GM18907 (cell line): ENCODE data around the gene SND1.

Source experiments
- ATAC-seq: cut with Tn5 transposase; IDR thresholded peaks from one replicate; pipeline ENCODE4 v1.9.1; 2021; ENCODE audit warnings: mild to moderate bottlenecking, moderate library complexity; ENCODE audit not compliant: unreplicated experiment

The SND1 gene

GRCh38 chr7:127924874-127925273 lies 272.9 kb downstream of the SND1 start:
- no peak for ATAC-seq

- ATAC-seq: no peak
Measured at GRCh38 chr7:127927348-127927696, 275.3 kb downstream of the SND1 start.

- ATAC-seq: no peak
Measured at GRCh38 chr7:127928222-127928621, 276.2 kb downstream of the SND1 start.

- peak; percentile 39 for ATAC-seq
Measured at GRCh38 chr7:127928852-127929251, 276.9 kb downstream of the SND1 start.

GRCh38 chr7:127930341-127931328 lies 278.6 kb downstream of the SND1 start:
- ATAC-seq: peak; percentile 39

- ATAC-seq: no peak
Measured at GRCh38 chr7:127932076-127932475, 280.1 kb downstream of the SND1 start.

GRCh38 chr7:127932496-127932895 lies 280.5 kb downstream of the SND1 start:
- ATAC-seq: no peak

GRCh38 chr7:127933146-127933545 lies 281.2 kb downstream of the SND1 start:
- ATAC-seq: no peak

GRCh38 chr7:127934711-127935110 lies 282.7 kb downstream of the SND1 start:
- no peak for ATAC-seq

- no peak for ATAC-seq
Measured at GRCh38 chr7:127935847-127936376, 283.9 kb downstream of the SND1 start.

GRCh38 chr7:127937066-127937680 lies 285.2 kb downstream of the SND1 start:
- no peak for ATAC-seq

- no peak for ATAC-seq
Measured at GRCh38 chr7:127938588-127938987, 286.6 kb downstream of the SND1 start.

GRCh38 chr7:127940381-127941160 lies 288.6 kb downstream of the SND1 start:
- ATAC-seq: no peak

- no peak for ATAC-seq
Measured at GRCh38 chr7:127941476-127942210, 289.6 kb downstream of the SND1 start.

- ATAC-seq: no peak
Measured at GRCh38 chr7:127943541-127944521, 291.8 kb downstream of the SND1 start.

- ATAC-seq: no peak
Measured at GRCh38 chr7:127946111-127946510, 294.1 kb downstream of the SND1 start.

GRCh38 chr7:127946847-127947246 lies 294.9 kb downstream of the SND1 start:
- ATAC-seq: no peak

- no peak for ATAC-seq
Measured at GRCh38 chr7:127948312-127948711, 296.3 kb downstream of the SND1 start.

GRCh38 chr7:127948930-127949329 lies 296.9 kb downstream of the SND1 start:
- ATAC-seq: no peak
